BJ (cell line): Measurements from ENCODE around the gene AXIN2. TPM values are rescaled to one million over a fixed set of nuclear protein-coding genes. Genes with fewer than 3 reads are reported as not detected.

ENCODE experiments used
- CTCF ChIA-PET: fragments of 350-600 bp; formaldehyde crosslinking; extraction: SDS; loops from one replicate; lab custom pipeline; 2021; ENCODE audit warnings: antibody characterized with exemption, inconsistent platforms; lab: Yijun Ruan, JAX
- POLR2A ChIA-PET: fragments of 300-600 bp; sonication (Branson Sonifier 250); formaldehyde crosslinking; extraction: SDS; loops from one replicate; lab custom pipeline; 2021; ENCODE audit warnings: antibody characterized with exemption; lab: Charles Lee
- DNase-seq: peaks from one replicate; pipeline ENCODE4 v3.0.0-alpha.2; 2011; ENCODE audit warnings: low read depth
- H3K27me3 ChIP-seq: 2 replicates; pipeline ENCODE4 v1.6.0; 2011; ENCODE audit warnings: low read length; ENCODE audit not compliant: control insufficient read depth, insufficient read depth
- H3K36me3 ChIP-seq: 2 replicates; pipeline ENCODE4 v1.5.1; 2011; ENCODE audit warnings: low read length; ENCODE audit not compliant: control insufficient read depth, insufficient read depth
- H3K4me3 ChIP-seq: 2 replicates; pipeline ENCODE4 v1.5.1; 2011; ENCODE audit warnings: low read depth, mild to moderate bottlenecking, control low read depth, low read length
- CTCF ChIP-seq: IDR thresholded peaks from 2 replicates; pipeline ENCODE4 v1.5.1; 2011; ENCODE audit warnings: low read depth, mild to moderate bottlenecking, control low read depth, inconsistent platforms, low read length, moderate library complexity; ENCODE audit not compliant: insufficient read depth
- polyA plus RNA-seq: library from polyadenylated mRNA; depleted of rRNA; stranded (reverse); fragments of >200 nt; gene quantifications from 2 replicates; pipeline ENCODE4 v1.2.3, GENCODE V29; 2011

Gene AXIN2
- polyA plus RNA-seq, 1 experiment: 1.3 TPM

- H3K4me3 ChIP-seq: no peak overlapping the region
- TF ChIP-seq CTCF: no peak
- DNase-seq: no peak
- POLR2A ChIA-PET: no interaction called here
- no peaks in the 10 kb centered on the region for H3K36me3 ChIP-seq
- CTCF ChIA-PET: no interaction called here
- H3K27me3 ChIP-seq: peaks cover 8% of the 10 kb centered on the region
These were observed 66.1 kb downstream of the AXIN2 start for GRCh38 chr17:65495122-65496055.

- no peak for DNase-seq
- H3K36me3 ChIP-seq: no peaks in the 10 kb centered on the region
- ChIA-PET CTCF (interaction anchor here (1.2 kb wide), 1 partner anchor 9 kb away, joined by 3 read pairs; no protein-coding TSS in a partner anchor), POLR2A (no interaction called here)
- H3K27me3 ChIP-seq: peaks cover 3% of the 10 kb centered on the region
- TF ChIP-seq CTCF: no peak
- no peak overlapping the region for H3K4me3 ChIP-seq
These were observed 71.9 kb downstream of the AXIN2 start for GRCh38 chr17:65489413-65490155.

- POLR2A ChIA-PET: no interaction called here
- Histone ChIP-seq H3K4me3 (no peak overlapping the region), H3K36me3 (no peaks in the 10 kb centered on the region), H3K27me3 (peaks cover 1% of the 10 kb centered on the region; the same call in 1 of the 2 replicates)
- CTCF ChIA-PET: no interaction called here
- TF ChIP-seq CTCF: no peak
- no peak for DNase-seq
These were observed 72.8 kb downstream of the AXIN2 start for GRCh38 chr17:65488665-65489064.

- ChIA-PET POLR2A (no interaction called here), CTCF (no interaction called here)
- no peak for DNase-seq
- no peak for TF ChIP-seq CTCF
- no peaks in the 10 kb centered on the region for H3K36me3 ChIP-seq
- no peak overlapping the region for H3K4me3 ChIP-seq
- H3K27me3 ChIP-seq: peaks cover 1% of the 10 kb centered on the region; the same call in 1 of the 2 replicates
These were observed 73.5 kb downstream of the AXIN2 start for GRCh38 chr17:65487990-65488389.

- CTCF ChIA-PET: interaction anchor here (1.4 kb wide), 1 partner anchor 17 kb away, joined by 4 read pairs; no protein-coding TSS in a partner anchor
- H3K27me3 ChIP-seq: peaks cover 3% of the 10 kb centered on the region
- no peak for TF ChIP-seq CTCF
- DNase-seq: no peak
- POLR2A ChIA-PET: no interaction called here
- H3K4me3 ChIP-seq: no peak overlapping the region
- H3K36me3 ChIP-seq: no peaks in the 10 kb centered on the region
These were observed 74.3 kb downstream of the AXIN2 start for GRCh38 chr17:65487161-65487560.
